Smooth muscle cell (in vitro differentiated cells): ENCODE results near the gene TANC1. TPM values are rescaled to one million over a fixed set of nuclear protein-coding genes. Genes with fewer than 3 reads are reported as not detected.
A peak's percentile ranks its signal among the peaks of the same experiment; 100 is the strongest.

Source experiments
- DNase-seq: peaks from one replicate; lab custom pipeline; 2025; ENCODE audit not compliant: unreplicated experiment; lab: John Stamatoyannopoulos, UW
- H2AFZ ChIP-seq: fragments of 200-600 bp; sonication (generic); 2 replicates; pipeline ENCODE4 v1.6.0; 2016; ENCODE audit warnings: antibody characterized with exemption, low read depth, mild to moderate bottlenecking
- H3F3A ChIP-seq: fragments of 200-600 bp; sonication (generic); 2 replicates; pipeline ENCODE4 v1.6.0; 2017; ENCODE audit warnings: antibody characterized with exemption, low read depth
- H3K27ac ChIP-seq: fragments of 200-600 bp; sonication (generic); 2 replicates; pipeline ENCODE4 v1.5.1; 2016; ENCODE audit warnings: low read depth, mild to moderate bottlenecking
- H3K27me3 ChIP-seq: fragments of 200-600 bp; sonication (generic); 2 replicates; pipeline ENCODE4 v1.6.1; 2016; ENCODE audit warnings: low read depth, mild to moderate bottlenecking
- H3K36me3 ChIP-seq: fragments of 200-600 bp; sonication (generic); 2 replicates; pipeline ENCODE4 v1.5.1; 2016; ENCODE audit warnings: low read depth
- H3K4me1 ChIP-seq: fragments of 200-600 bp; sonication (generic); 2 replicates; pipeline ENCODE4 v1.5.1; 2016; ENCODE audit warnings: low read depth
- H3K4me2 ChIP-seq: fragments of 200-600 bp; sonication (generic); 2 replicates; pipeline ENCODE4 v1.6.0; 2016; ENCODE audit warnings: mild to moderate bottlenecking
- H3K4me3 ChIP-seq: fragments of 200-600 bp; sonication (generic); 2 replicates; pipeline ENCODE4 v1.5.1; 2016; ENCODE audit warnings: mild to moderate bottlenecking
- H3K79me2 ChIP-seq: fragments of 200-600 bp; sonication (generic); 2 replicates; pipeline ENCODE4 v1.6.0; 2016; ENCODE audit warnings: low read depth, mild to moderate bottlenecking
- H3K9ac ChIP-seq: fragments of 200-600 bp; sonication (generic); 2 replicates; pipeline ENCODE4 v1.6.0; 2016; ENCODE audit warnings: low read depth
- H3K9me3 ChIP-seq: fragments of 200-600 bp; sonication (generic); replicated peaks from 2 replicates; pipeline ENCODE4 v1.5.1; 2016; ENCODE audit warnings: low read depth
- H4K20me1 ChIP-seq: fragments of 200-600 bp; sonication (generic); 2 replicates; pipeline ENCODE4 v1.6.0; 2016; ENCODE audit warnings: low read depth
- WGBS: methylation state at CpG from one replicate; pipeline ENCODE4 v1.1.7; 2016; ENCODE audit warnings: low lambda C conversion rate; 5-methylcytosine and 5-hydroxymethylcytosine counted together
- polyA plus RNA-seq: library from polyadenylated mRNA; unstranded; fragments of >200 nt; fragmentation: Nextera tagmentation; extraction: Ambion mirVana; gene quantifications from 2 replicates; pipeline ENCODE4 v1.2.1, GENCODE V29; 2016
- total RNA-seq: library from RNA; depleted of rRNA; stranded (reverse); fragments of >200 nt; gene quantifications from 2 replicates; pipeline ENCODE4 v1.2.3, GENCODE V29; 2014
- TF ChIP-seq, protein P1 (sequence below): fragments of 200-600 bp; sonication (generic); IDR thresholded peaks from 2 replicates; pipeline ENCODE4 v1.5.1; 2017; ENCODE audit warnings: borderline replicate concordance, mild to moderate bottlenecking, antibody characterized with exemption; ENCODE audit not compliant: insufficient read depth, poor library complexity, severe bottlenecking

The TANC1 gene
- total and polyA plus RNA-seq, 2 experiments from 2014 or later = 9.1 to 30.8 TPM

DNA sequence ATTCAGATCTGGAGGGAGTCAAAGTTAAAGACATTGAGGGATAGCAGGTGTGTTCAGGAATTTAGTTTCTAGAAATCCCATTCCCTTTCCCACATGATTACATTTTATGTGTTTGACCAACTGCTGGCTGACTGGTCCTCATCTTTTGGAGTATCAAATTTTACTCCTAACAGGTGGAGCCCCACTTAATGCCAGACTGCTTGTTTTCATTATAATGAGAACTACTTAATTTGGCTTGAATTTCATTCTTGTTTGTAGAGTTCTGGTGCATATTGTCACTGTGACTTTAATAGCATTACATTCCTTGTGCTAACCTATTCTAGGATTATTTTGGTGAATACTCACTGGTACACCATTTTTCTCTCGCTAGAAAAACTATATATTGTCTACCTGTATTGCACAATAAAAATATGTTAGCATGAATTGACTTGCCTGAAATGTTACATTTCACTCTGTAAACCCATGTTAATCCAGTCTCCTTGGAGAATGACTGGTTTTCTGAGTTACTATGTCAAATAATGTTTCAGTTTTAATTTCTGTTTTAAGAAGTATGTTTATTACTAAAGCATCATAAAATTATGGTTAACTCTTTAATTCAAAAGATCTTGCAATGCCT is 98.2 kb downstream of the TANC1 start:
- Histone ChIP-seq H3K27ac (peak overlapping the region; percentile 14), H4K20me1 (no peaks in the 10 kb centered on the region), H3K27me3 (no peaks in the 10 kb centered on the region), H3K4me2 (no peak overlapping the region), H3K9me3 (no peaks in the 10 kb centered on the region), H3K4me1 (peaks cover 40% of the 10 kb centered on the region), H3F3A (peaks cover 4% of the 10 kb centered on the region), H3K9ac (no peak overlapping the region), H3K36me3 (no peaks in the 10 kb centered on the region), H3K79me2 (peaks cover 15% of the 10 kb centered on the region), H3K4me3 (no peak overlapping the region), H2AFZ (no peak overlapping the region)
- DNase-seq = no peak
- WGBS = 83% methylated on average over 1 of the region's 1 CpG
- TF ChIP-seq, protein P1, sequence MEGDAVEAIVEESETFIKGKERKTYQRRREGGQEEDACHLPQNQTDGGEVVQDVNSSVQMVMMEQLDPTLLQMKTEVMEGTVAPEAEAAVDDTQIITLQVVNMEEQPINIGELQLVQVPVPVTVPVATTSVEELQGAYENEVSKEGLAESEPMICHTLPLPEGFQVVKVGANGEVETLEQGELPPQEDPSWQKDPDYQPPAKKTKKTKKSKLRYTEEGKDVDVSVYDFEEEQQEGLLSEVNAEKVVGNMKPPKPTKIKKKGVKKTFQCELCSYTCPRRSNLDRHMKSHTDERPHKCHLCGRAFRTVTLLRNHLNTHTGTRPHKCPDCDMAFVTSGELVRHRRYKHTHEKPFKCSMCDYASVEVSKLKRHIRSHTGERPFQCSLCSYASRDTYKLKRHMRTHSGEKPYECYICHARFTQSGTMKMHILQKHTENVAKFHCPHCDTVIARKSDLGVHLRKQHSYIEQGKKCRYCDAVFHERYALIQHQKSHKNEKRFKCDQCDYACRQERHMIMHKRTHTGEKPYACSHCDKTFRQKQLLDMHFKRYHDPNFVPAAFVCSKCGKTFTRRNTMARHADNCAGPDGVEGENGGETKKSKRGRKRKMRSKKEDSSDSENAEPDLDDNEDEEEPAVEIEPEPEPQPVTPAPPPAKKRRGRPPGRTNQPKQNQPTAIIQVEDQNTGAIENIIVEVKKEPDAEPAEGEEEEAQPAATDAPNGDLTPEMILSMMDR = no peak

DNA sequence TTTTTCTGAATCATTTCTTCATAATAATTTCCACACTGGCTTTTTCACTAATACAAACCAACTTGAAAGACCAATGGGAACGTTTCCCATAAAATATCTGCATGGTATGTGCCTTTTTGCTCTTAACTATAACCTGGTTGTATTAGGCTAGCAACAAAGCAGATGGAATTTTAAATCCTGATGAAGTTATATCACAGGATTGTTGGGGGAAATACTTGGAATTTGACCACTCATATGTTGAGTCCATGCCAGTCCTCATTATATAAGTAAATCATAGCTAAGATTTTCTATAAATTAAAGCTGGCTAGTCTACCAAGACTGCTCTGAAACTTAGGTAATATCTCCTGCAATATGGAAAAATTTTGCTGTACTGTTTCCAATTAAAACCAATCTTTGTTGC is 99.5 kb downstream of the TANC1 start:
- WGBS = 95% methylated on average over 1 of the region's 1 CpG
- Histone ChIP-seq H3K4me2 (no peak overlapping the region), H3K36me3 (no peaks in the 10 kb centered on the region), H3K9ac (no peak overlapping the region), H3K27ac (no peak overlapping the region), H3K9me3 (no peaks in the 10 kb centered on the region), H3K4me1 (peaks cover 41% of the 10 kb centered on the region), H3K27me3 (no peaks in the 10 kb centered on the region), H3K79me2 (peaks cover 8% of the 10 kb centered on the region), H3F3A (peaks cover 4% of the 10 kb centered on the region), H4K20me1 (no peaks in the 10 kb centered on the region), H3K4me3 (no peak overlapping the region), H2AFZ (no peak overlapping the region)
- TF ChIP-seq, protein P1 = no peak
- DNase-seq = no peak

DNA sequence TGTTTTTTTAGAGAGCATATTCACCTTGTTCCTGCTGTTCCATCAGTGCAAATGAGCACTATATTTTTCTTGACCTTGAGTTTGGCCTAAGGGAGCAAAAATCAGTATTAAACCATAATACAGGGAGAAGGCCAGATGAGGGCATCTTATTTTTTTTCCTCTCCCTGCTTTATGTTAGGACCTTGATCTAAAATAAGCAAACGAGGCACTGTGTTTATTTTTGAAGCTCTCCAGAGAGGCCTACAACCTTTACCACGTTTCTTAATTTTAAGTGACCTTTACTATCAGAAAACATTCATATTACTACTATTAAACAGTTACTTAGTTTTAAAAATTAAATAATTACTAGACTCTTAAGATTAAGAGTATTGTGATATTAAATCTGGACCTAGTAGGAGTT is 100.8 kb downstream of the TANC1 start:
- Histone ChIP-seq H3F3A (peaks cover 4% of the 10 kb centered on the region), H3K9ac (peak overlapping the region; percentile 22), H3K27me3 (no peaks in the 10 kb centered on the region), H3K4me2 (peak overlapping the region; percentile 65), H3K9me3 (no peaks in the 10 kb centered on the region), H3K36me3 (no peaks in the 10 kb centered on the region), H3K79me2 (peaks cover 2% of the 10 kb centered on the region), H3K4me3 (no peak overlapping the region), H2AFZ (no peak overlapping the region), H3K27ac (peak overlapping the region; percentile 76), H3K4me1 (peaks cover 34% of the 10 kb centered on the region), H4K20me1 (no peaks in the 10 kb centered on the region)
- TF ChIP-seq, protein P1 = no peak
- DNase-seq = no peak
- 33% methylated on average over 2 of the region's 2 CpGs for WGBS

DNA sequence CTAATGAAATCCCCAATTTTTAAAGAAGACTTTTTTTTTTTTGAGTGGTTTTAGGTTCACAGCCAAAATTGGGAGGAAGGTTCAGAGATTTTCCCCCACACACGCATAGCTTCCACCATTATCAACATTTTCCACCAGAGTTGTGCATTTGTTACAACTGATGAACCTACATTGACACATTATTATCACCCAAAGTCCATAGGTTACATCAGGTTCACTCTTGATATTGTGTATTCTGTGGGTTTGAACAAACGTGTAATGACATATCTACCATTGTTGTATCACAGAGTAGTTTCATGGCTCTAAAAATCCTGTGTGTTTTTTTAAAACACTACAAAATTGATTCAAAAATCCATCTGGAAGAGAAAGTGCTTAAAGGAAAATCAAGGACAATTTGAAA is 101.8 kb downstream of the TANC1 start:
- Histone ChIP-seq H2AFZ (no peak overlapping the region), H3K9me3 (no peaks in the 10 kb centered on the region), H3K4me3 (no peak overlapping the region), H3K27me3 (no peaks in the 10 kb centered on the region), H3K4me2 (peak overlapping the region; percentile 48), H3K4me1 (peaks cover 24% of the 10 kb centered on the region), H4K20me1 (no peaks in the 10 kb centered on the region), H3K9ac (peak overlapping the region; percentile 33), H3K36me3 (no peaks in the 10 kb centered on the region), H3F3A (peaks cover 4% of the 10 kb centered on the region), H3K27ac (peak overlapping the region; percentile 76), H3K79me2 (peaks cover 11% of the 10 kb centered on the region)
- TF ChIP-seq, protein P1 = no peak
- no peak for DNase-seq
- 47% methylated on average over 2 of the region's 2 CpGs for WGBS
